ENCODE measurements around the gene DUOX2.
A peak's percentile ranks its signal among the peaks of the same experiment; 100 is the strongest.

DUOX2 gene

GRCh38 chr15:45162771-45163507 lies 49.0 kb upstream of the DUOX2 start:
- CTCF ChIA-PET: interaction anchor here (0.5 to 4.4 kb wide), 34 partner anchors 8 to 1220 kb away, joined by 3 to 60 read pairs (median 4); a partner anchor contains a TSS
- Histone ChIP-seq H3K4me1 (ENCODE audit: control insufficient read depth, insufficient read depth, low read length) (0 out of 2 replicates have a peak, but pooled peaks cover 2% of the 10 kb centered on the region), H3K9me3 (ENCODE audit: control insufficient read depth, insufficient read depth, low read depth, low read length) (no peaks in the 10 kb centered on the region), H3K27ac (ENCODE audit: extremely low read depth, low read depth, low read length) (no peak overlapping the region), H3K36me3 (ENCODE audit: control insufficient read depth in 2 of 2, insufficient read depth in 1 of 2, low read length in 2 of 2) (no peaks in the 10 kb centered on the region), H3K4me3 (ENCODE audit: low read depth, low read length) (no peak overlapping the region)
- POLR2A ChIA-PET: interaction anchor here (0.5 to 1.6 kb wide), 5 partner anchors 37 to 239 kb away, joined by 3 to 8 read pairs (median 6); a partner anchor contains a TSS
- TF ChIP-seq ZNF2 (tag by site-specific recombination; IDR thresholded peaks at IDR 0.05) (no peak), ZNF16 (tag by site-specific recombination; IDR thresholded peaks at IDR 0.05; ENCODE audit: low read depth) (no peak), ZNF114 (tag by site-specific recombination; IDR thresholded peaks at IDR 0.05) (no peak), ZNF169 (tag by site-specific recombination; IDR thresholded peaks at IDR 0.05) (no peak), ZNF707 (tag by site-specific recombination; IDR thresholded peaks at IDR 0.05) (no peak), ZNF335 (tag by site-specific recombination; conservative IDR thresholded peaks at IDR 0.05) (peak; percentile 98), TSHZ1 (tag by site-specific recombination; IDR thresholded peaks at IDR 0.05; ENCODE audit: borderline replicate concordance) (no peak), ZFHX2 (tag by site-specific recombination; conservative IDR thresholded peaks at IDR 0.05) (peak; percentile 46), ZNF175 (tag by site-specific recombination; IDR thresholded peaks at IDR 0.05) (no peak), EGR2 (tag by site-specific recombination; IDR thresholded peaks at IDR 0.05; ENCODE audit: low read depth) (0 out of 2 replicates have a peak, but pooled peaks have one; percentile 4), ZNF600 (tag by site-specific recombination; IDR thresholded peaks at IDR 0.05) (peak; percentile 35; the same call in 1 of the 2 replicates), ZNF610 (tag by site-specific recombination; IDR thresholded peaks at IDR 0.05; ENCODE audit: borderline replicate concordance) (no peak), ZBTB10 (tag by site-specific recombination; IDR thresholded peaks at IDR 0.05) (no peak), GLI4 (tag by site-specific recombination; IDR thresholded peaks at IDR 0.05) (no peak), ZIC2 (tag by site-specific recombination; IDR thresholded peaks at IDR 0.05) (peak; percentile 72), ZNF785 (tag by site-specific recombination; IDR thresholded peaks at IDR 0.05) (no peak), KLF10 (tag by site-specific recombination; IDR thresholded peaks at IDR 0.05) (no peak), ZNF623 (tag by site-specific recombination; IDR thresholded peaks at IDR 0.05) (no peak), ZNF214 (tag by site-specific recombination; IDR thresholded peaks at IDR 0.05; ENCODE audit: borderline replicate concordance) (no peak), ZNF426 (tag by site-specific recombination; IDR thresholded peaks at IDR 0.05) (no peak), ZNF292 (tag by site-specific recombination; IDR thresholded peaks at IDR 0.05; ENCODE audit: borderline replicate concordance, low read depth) (no peak), ZNF157 (tag by site-specific recombination; IDR thresholded peaks at IDR 0.05) (no peak), ZNF266 (tag by site-specific recombination; IDR thresholded peaks at IDR 0.05; ENCODE audit: low read depth) (no peak), CTCF (tag by site-specific recombination; IDR thresholded peaks at IDR 0.05) (peak; percentile 95), ZNF837 (tag by site-specific recombination; IDR thresholded peaks at IDR 0.05) (no peak), BCL11A (tag by site-specific recombination; IDR thresholded peaks at IDR 0.05; ENCODE audit: low read depth) (no peak), PBX3 (CRISPR knock-in tag; IDR thresholded peaks at IDR 0.05) (no peak), ZBTB48 (tag by site-specific recombination; IDR thresholded peaks at IDR 0.05) (peak; percentile 72; the same call in 1 of the 2 replicates), ZBTB7A (tag by site-specific recombination; IDR thresholded peaks at IDR 0.05; ENCODE audit: low read depth) (no peak), OVOL3 (tag by site-specific recombination; IDR thresholded peaks at IDR 0.05) (no peak)

Measured in HEK293 (cell line).